Measurements from ENCODE around the gene TLE3.

DNA sequence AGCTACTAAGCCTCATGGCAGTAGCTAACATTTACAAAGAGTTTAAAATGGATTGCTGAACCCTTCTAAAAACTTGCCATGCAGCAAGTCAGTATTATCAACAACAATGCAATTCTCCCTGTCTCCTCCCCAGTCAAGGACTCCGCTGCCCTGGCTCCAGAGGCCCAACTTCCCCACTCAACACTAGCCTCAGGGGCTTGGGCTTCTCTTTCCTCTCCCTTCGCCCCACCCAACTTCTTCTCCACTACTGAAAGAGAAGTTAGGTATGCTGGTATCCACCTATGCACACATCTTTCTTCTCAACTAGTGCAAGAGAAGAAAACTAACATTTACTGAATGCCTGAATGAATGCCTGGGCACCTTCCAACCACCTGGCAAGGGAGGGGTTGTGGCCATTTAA, 30.7 kb downstream of the TLE3 start:
- TF ChIP-seq, protein P1, sequence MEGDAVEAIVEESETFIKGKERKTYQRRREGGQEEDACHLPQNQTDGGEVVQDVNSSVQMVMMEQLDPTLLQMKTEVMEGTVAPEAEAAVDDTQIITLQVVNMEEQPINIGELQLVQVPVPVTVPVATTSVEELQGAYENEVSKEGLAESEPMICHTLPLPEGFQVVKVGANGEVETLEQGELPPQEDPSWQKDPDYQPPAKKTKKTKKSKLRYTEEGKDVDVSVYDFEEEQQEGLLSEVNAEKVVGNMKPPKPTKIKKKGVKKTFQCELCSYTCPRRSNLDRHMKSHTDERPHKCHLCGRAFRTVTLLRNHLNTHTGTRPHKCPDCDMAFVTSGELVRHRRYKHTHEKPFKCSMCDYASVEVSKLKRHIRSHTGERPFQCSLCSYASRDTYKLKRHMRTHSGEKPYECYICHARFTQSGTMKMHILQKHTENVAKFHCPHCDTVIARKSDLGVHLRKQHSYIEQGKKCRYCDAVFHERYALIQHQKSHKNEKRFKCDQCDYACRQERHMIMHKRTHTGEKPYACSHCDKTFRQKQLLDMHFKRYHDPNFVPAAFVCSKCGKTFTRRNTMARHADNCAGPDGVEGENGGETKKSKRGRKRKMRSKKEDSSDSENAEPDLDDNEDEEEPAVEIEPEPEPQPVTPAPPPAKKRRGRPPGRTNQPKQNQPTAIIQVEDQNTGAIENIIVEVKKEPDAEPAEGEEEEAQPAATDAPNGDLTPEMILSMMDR (IDR thresholded peaks at IDR 0.05), result no peak
- no peak for TF ChIP-seq POLR2A (IDR thresholded peaks at IDR 0.05)
